Measurements from ENCODE around the gene RAB11FIP5.

Gene RAB11FIP5

DNA sequence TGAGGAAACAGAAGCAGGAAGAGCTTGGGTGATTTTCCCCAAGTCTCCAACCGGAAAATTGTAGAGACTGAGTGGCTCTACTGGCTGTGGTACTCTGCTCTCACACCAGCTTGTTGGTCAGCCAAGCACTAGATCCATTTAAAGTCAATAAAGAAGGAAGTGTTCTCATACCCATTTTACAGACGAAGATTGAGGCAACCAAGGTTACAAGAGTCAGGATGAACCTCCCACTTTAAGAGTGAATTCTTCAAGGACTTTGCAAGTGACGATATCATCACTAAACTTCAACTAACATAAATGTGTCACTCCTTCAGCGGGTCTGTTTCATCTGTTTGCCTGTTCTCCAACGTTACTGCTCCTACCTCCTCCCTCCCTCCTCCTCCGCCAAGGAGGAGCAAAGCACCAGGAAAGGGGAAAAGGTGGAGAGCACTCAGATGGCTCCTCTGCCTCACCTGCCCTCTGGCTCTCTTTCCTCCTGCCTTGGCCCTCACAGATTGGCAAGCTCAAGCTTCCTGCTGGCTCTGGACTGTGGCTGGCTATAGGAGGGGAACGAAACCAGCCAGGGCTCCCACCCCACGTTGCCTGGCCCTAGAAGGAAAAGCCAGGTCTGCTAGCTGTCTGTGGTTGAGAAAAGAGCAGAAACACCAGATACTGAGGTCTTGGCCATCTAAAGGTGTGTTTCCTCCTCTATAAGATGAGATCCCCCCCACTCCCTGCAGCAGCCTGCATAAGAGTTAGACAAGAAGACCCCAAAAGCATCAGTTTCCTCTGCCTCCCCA lies 3.6 kb upstream of the RAB11FIP5 start:
- DNase-seq (ENCODE audit: low read depth), result no peak
- H3K4me3 ChIP-seq (ENCODE audit: low read length), result no peak overlapping the region

DNA sequence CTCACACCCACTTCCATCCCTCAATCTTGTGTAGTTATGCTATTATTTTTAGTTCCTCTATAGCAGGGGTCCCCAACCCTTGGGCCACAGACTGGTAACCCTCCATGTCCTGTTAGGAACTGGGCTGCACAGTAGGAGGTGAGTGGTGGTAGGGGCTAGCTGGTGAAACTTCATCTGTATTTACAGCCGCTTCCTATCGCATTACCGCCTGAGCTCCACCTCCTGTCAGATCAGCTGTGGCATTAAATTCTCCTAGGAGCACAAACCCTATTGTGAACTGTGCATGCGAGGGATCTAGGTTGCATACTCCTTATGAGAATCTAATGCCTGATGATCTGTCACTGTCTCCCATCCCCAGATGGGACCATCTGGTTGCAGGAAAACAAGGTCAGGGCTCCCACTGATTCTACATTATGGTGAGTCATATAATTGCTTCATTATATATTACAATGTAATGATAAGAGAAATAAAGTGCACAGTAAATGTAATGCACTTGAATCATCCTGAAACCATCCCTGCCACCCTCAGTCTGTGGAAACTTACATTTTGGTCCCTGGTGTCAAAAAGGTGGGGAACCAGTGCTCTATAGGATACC lies 1.6 kb upstream of the RAB11FIP5 start:
- TF ChIP-seq, protein P1, sequence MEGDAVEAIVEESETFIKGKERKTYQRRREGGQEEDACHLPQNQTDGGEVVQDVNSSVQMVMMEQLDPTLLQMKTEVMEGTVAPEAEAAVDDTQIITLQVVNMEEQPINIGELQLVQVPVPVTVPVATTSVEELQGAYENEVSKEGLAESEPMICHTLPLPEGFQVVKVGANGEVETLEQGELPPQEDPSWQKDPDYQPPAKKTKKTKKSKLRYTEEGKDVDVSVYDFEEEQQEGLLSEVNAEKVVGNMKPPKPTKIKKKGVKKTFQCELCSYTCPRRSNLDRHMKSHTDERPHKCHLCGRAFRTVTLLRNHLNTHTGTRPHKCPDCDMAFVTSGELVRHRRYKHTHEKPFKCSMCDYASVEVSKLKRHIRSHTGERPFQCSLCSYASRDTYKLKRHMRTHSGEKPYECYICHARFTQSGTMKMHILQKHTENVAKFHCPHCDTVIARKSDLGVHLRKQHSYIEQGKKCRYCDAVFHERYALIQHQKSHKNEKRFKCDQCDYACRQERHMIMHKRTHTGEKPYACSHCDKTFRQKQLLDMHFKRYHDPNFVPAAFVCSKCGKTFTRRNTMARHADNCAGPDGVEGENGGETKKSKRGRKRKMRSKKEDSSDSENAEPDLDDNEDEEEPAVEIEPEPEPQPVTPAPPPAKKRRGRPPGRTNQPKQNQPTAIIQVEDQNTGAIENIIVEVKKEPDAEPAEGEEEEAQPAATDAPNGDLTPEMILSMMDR (conservative IDR thresholded peaks at IDR 0.05; ENCODE audit: low read length), result no peak
- H3K4me3 ChIP-seq (ENCODE audit: low read length), result no peak overlapping the region
- no peak for DNase-seq (ENCODE audit: low read depth)

More for the DNA sequence above, 3.6 kb upstream of the RAB11FIP5 start:
- TF ChIP-seq, protein P1 (conservative IDR thresholded peaks at IDR 0.05; ENCODE audit: low read length), result no peak

DNA sequence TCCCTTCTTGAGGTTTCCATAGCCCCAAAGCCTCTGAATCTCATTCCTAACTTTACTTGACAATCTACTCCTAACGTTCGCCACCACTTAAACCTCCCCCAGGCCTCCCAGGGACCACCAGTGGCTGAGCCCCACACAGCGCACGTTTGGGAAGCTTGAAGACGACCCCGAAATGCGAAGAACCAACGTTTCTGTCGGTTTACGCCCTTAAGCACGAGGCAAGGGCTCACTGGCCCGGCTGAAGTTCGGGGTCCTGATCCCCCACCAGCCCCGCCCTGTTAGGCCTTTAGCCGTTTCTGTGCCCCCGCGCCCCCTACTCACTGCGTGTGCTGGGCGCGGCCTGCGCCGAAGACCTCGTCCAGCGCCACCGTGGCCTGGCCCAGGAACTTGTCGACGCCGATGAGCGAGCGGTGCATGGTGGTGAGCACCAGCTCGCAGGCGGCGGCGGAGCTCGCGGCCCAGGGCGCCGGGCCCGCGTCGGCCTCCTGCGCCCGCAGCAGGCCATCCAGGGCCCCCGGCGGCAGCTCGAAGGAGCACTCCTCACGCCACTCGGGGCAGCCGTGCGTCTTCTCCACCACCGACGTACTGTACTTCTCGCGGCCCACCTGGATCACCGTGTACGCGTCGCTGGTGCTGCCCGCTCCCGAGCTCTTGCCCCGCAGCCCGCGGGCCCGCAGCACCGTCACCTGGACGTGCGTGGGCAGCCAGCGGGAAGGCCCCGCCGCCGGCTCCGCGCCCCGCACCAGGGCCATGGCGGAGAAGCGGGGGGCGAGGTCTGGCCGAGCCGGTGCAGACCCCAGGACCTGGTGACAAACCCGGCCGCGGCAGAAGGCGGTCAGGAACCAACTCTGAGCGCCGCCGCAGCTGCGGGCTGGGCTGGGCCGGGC lies 479 bp downstream of the RAB11FIP5 start:
- DNase-seq (ENCODE audit: low read depth), result peak; percentile 53
- H3K4me3 ChIP-seq (ENCODE audit: low read length), result peak overlapping the region; percentile 91
- TF ChIP-seq, protein P1 (conservative IDR thresholded peaks at IDR 0.05; ENCODE audit: low read length), result no peak

DNA sequence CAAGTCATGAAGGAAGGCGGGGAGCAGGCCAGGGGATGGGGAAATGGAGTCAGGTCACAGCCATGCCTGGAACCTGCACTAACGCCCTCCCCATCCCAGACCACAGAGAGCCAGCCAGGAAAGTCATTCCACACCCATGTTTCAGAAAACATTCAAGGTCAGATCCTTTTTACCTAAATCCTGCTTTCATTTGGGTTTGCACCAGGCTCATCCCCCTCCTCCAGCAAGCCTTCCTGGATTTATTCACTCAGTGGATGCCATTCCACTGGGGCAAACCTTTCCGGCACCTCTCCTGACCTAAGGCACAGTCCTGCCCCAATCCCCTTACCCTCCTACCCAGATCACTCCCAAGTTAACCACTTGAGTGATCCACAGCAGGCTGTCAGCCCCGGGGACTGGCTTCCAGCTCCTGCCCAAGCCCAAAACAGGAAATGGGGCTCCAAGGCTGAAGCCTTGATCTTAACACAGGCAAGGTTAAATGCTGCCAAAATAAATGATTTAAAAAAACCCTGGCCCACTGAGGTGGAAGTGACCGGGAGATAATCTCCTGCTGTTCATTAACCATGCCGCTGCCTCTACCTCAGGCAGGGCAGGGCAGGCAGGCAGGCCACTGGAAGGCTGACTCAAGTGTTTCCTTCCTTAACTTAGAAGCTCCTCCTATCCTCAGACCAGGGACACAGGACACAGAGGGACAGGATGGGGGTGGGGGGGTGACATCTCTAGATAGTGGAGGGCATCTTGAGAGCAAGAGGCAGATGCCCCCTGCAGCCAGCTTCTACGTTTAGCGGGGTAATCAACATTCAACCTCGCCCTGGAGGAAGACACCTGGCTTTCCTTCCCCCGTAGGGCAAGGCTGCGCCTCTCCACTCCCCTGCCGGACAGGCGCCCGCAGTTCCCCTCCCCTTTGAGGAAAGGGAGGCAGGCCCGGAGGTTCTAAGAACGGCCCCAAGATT lies 1.4 kb downstream of the RAB11FIP5 start:
- TF ChIP-seq, protein P1 (conservative IDR thresholded peaks at IDR 0.05; ENCODE audit: low read length), result no peak; the same call in 1 of the 2 replicates
- H3K4me3 ChIP-seq (ENCODE audit: low read length), result peak overlapping the region; percentile 91
- DNase-seq (ENCODE audit: low read depth), result no peak

DNA sequence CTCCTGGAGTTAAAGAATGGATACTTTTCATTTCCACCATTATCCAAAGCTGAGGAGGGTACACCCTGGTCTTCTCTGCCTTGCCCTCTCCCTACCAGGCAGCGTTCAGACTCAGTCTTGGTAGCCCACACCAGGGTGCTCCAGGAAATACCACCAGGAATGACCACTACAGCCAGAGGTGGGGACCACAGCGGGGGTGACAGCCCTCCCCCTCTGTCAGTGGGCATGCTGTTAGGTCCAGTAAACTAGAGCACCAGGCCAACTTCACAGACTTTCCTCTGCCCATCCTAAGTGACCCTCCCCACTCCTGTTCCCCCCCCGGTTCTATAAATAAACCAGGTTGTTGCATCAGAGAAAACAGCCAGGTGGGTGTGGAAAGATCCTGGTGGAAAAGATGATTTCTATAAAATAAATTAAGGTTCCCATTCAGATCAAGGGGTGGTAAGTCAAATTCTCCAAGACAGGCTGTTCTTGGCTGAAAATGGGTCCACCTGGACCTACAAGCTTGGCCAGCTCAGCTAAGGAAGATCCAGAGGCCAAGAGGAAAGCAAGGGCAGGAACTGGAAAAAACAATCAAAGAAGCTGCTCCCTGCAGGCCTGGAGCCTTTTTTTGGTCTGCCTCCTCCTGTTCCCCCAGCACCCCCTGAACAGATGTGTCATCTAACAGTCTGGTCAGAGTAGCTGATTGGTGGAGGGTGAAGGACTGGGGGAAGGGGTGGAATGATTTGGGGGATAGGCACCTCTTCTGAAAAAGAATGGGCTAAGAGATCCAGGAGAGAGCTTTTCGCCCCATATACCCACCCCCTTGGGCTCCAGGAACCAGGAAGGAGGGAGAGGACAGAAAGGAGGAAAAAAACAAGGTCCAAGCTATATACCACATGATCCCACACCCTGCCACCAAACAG lies 2.3 kb downstream of the RAB11FIP5 start:
- TF ChIP-seq, protein P1 (conservative IDR thresholded peaks at IDR 0.05; ENCODE audit: low read length), result no peak
- peak overlapping the region; percentile 91 for H3K4me3 ChIP-seq (ENCODE audit: low read length)

More for the DNA sequence above, 2.3 kb downstream of the RAB11FIP5 start:
- peak; percentile 58 for DNase-seq (ENCODE audit: low read depth)

Data from AG10803 (cell line).